Adrenal gland (tissue), 12 donors: ENCODE data around the gene UBE2Q2. TPM values are rescaled to one million over a fixed set of nuclear protein-coding genes. Genes with fewer than 3 reads are reported as not detected.
"Not testable (repeated sequence)": the region's sequence is repeated elsewhere in the genome, so short reads cannot be mapped to it uniquely, and the experiment has no call there.

Source experiments
- DNase-seq, 7 donors: peaks; one replicate each; pipeline ENCODE4 v3.0.0-alpha.2; 2019 to 2020
- H3K27ac ChIP-seq, 5 donors: fragments of 200-600 bp; sonication (generic) in 4 of 5; 1 replicate in 3 of 5; 2 replicates in 2 of 5; pipeline versions ENCODE4 v1.5.1 to v1.8.0; 2016 to 2020; ENCODE audit warnings: mild to moderate bottlenecking in 1 of 5
- H3K27me3 ChIP-seq: fragments of 200-600 bp; 2 replicates; pipeline ENCODE4 v1.8.0; 2021
- H3K36me3 ChIP-seq, 2 donors: fragments of 200-600 bp; replicated peaks in 1 of 2; 1 replicate in 1 of 2; 2 replicates in 1 of 2; pipeline versions ENCODE4 v1.5.1 to v1.8.0; 2018 to 2022
- H3K4me1 ChIP-seq, 2 donors: fragments of 200-600 bp; replicated peaks in 1 of 2; 1 replicate in 1 of 2; 2 replicates in 1 of 2; pipeline versions ENCODE4 v1.5.1 to v1.8.0; 2018 to 2021
- H3K4me3 ChIP-seq, 4 donors: fragments of 200-600 bp; sonication (generic) in 3 of 4; one replicate each; pipeline ENCODE4 v1.5.1; 2016 to 2018
- H3K9me3 ChIP-seq, 3 donors: fragments of 200-600 bp; sonication (generic) in 1 of 3; replicated peaks in 1 of 3; 1 replicate in 2 of 3; 2 replicates in 1 of 3; pipeline versions ENCODE4 v1.5.1 to v1.8.0; 2016 to 2021
- POLR2A ChIP-seq, 2 donors: fragments of 450-650 bp; IDR thresholded peaks; one replicate each; pipeline ENCODE4 v1.6.1; 2017; ENCODE audit warnings: antibody characterized with exemption in 2 of 2, mild to moderate bottlenecking in 2 of 2, moderate library complexity in 1 of 2
- WGBS, 4 donors: extraction: QIAGEN DNeasy Blood & Tissue Kit in 2 of 4; methylation state at CpG; one replicate each; pipeline versions ENCODE4 v1.1.5 to v1.1.7; 2013 to 2017; 5-methylcytosine and 5-hydroxymethylcytosine counted together
- intact Hi-C, 2 donors: fragments of 100-400 bp; cut with DNase I; formaldehyde crosslinking; loops; one replicate each; pipeline versions ENCODE4 v1.14.1 to v1.15.0; 2022 to 2023
- polyA plus RNA-seq, 3 donors: library from polyadenylated mRNA; stranded (reverse); fragments of 200-250 nt in 2 of 3; fragments of 350-450 nt in 1 of 3; fragmentation: Illumina TruSeq in 1 of 3; extraction: RNeasy Lipid Tissue Mini Kit (QIAGEN cat#74804) in 1 of 3; gene quantifications; one replicate each; pipeline ENCODE4 v1.2.3, GENCODE V29; 2013 to 2014
- total RNA-seq, 9 donors: library from RNA; depleted of rRNA in 4 of 9; stranded (reverse); fragments of >200 nt in 4 of 9; fragments of 120-200 nt in 1 of 9; fragmentation: NEBNext Ultra II Directional in 1 of 9; extraction: Animal tissue kit (Norgen Biotek cat#: 25700) in 1 of 9; gene quantifications; one replicate each; pipeline versions ENCODE4 v1.1.0 to v1.2.4, GENCODE V29; 2013 to 2023
- TF ChIP-seq, protein P1 (sequence below), 6 experiments: fragments of 450-650 bp in 4 of 6; fragments of 200-600 bp in 2 of 6; sonication (generic) in 1 of 6; IDR thresholded peaks; 1 replicate in 5 of 6; 2 replicates in 1 of 6; pipeline versions ENCODE4 v1.5.1 to v1.8.0; 2016 to 2021; ENCODE audit warnings: antibody characterized with exemption in 6 of 6, mild to moderate bottlenecking in 2 of 6, moderate library complexity in 1 of 6
- donor health status: healthy with polysubstance abuse.
- donor health status: Bipolar disorder and iron deficiency.
- donor health status: DM: yes; HTN: yes; CAD: no.
- donor health status: DM: no; HTN: no; CAD: no.
- donor health status: DM: no; HTN: no; CAD: no.
- donor health status: DM: yes; HTN: yes; CAD: no.

The UBE2Q2 gene
- total and polyA plus RNA-seq, 12 donors: 18.7 to 76.7 (median 45.2) TPM

- Histone ChIP-seq H3K36me3 (peaks cover 0 to 7% of the 10 kb centered on the region in 2 donors), H3K4me1 (peaks cover 0 to 5% of the 10 kb centered on the region in 2 donors), H3K27me3 (no peaks in the 10 kb centered on the region), H3K4me3 (no peak overlapping the region), H3K27ac (no peak overlapping the region), H3K9me3 (no peaks in the 10 kb centered on the region)
- TF ChIP-seq POLR2A (IDR thresholded peaks at IDR 0.05): no peak
- TF ChIP-seq, protein P1, sequence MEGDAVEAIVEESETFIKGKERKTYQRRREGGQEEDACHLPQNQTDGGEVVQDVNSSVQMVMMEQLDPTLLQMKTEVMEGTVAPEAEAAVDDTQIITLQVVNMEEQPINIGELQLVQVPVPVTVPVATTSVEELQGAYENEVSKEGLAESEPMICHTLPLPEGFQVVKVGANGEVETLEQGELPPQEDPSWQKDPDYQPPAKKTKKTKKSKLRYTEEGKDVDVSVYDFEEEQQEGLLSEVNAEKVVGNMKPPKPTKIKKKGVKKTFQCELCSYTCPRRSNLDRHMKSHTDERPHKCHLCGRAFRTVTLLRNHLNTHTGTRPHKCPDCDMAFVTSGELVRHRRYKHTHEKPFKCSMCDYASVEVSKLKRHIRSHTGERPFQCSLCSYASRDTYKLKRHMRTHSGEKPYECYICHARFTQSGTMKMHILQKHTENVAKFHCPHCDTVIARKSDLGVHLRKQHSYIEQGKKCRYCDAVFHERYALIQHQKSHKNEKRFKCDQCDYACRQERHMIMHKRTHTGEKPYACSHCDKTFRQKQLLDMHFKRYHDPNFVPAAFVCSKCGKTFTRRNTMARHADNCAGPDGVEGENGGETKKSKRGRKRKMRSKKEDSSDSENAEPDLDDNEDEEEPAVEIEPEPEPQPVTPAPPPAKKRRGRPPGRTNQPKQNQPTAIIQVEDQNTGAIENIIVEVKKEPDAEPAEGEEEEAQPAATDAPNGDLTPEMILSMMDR (IDR thresholded peaks at IDR 0.05): no peak
- DNase-seq: no peak
- WGBS, 4 donors: 80 to 85% (median 81%) methylated on average over 4 of the region's 4 CpGs
- intact Hi-C loops: no loop called here
Observed at GRCh38 chr15:75867449-75867848, 24.2 kb downstream of the UBE2Q2 start.

GRCh38 chr15:75868019-75868418 is 24.8 kb downstream of the UBE2Q2 start:
- no peak for DNase-seq
- H3K4me3 ChIP-seq: no peak overlapping the region
- no peaks in the 10 kb centered on the region for H3K9me3 ChIP-seq
- TF ChIP-seq POLR2A (IDR thresholded peaks at IDR 0.05): no peak
- TF ChIP-seq, protein P1 (IDR thresholded peaks at IDR 0.05): no peak
- intact Hi-C loops: no loop called here
- peaks cover 0 to 7% of the 10 kb centered on the region in 2 donors for H3K36me3 ChIP-seq
- no peaks in the 10 kb centered on the region for H3K27me3 ChIP-seq
- 97 to 98% (median 97%) methylated on average over 3 of the region's 3 CpGs for WGBS, 4 donors
- peaks cover 0 to 5% of the 10 kb centered on the region in 2 donors for H3K4me1 ChIP-seq
- H3K27ac ChIP-seq: no peak overlapping the region

DNA sequence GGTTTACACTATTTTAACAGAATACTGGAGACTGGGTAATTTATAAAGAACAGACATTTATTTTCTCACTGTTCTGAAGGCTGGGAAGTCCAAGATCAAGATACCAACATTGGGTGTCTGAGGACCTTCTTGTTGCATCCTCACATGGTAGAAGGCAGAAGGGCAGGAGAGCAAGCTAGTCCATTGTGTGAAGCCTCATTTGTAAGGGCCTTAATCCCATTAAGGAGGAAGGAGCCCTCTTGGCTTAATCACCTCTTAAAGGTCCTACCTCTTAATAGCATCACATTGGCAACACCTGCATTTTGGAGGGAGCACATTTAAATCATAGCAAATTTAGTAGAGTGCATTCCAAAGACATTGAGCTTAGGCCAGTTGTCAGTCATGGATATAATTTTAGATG is 26.2 kb downstream of the UBE2Q2 start:
- no peak for DNase-seq
- H3K9me3 ChIP-seq: no peaks in the 10 kb centered on the region
- intact Hi-C loops: no loop called here
- H3K27me3 ChIP-seq: no peaks in the 10 kb centered on the region
- TF ChIP-seq POLR2A (IDR thresholded peaks at IDR 0.05): no peak
- TF ChIP-seq, protein P1 (IDR thresholded peaks at IDR 0.05): no peak
- H3K4me3 ChIP-seq: no peak overlapping the region
- H3K4me1 ChIP-seq: peaks cover 0 to 4% of the 10 kb centered on the region in 2 donors
- H3K27ac ChIP-seq: no peak overlapping the region
- peaks cover 0 to 19% of the 10 kb centered on the region in 2 donors for H3K36me3 ChIP-seq

DNA sequence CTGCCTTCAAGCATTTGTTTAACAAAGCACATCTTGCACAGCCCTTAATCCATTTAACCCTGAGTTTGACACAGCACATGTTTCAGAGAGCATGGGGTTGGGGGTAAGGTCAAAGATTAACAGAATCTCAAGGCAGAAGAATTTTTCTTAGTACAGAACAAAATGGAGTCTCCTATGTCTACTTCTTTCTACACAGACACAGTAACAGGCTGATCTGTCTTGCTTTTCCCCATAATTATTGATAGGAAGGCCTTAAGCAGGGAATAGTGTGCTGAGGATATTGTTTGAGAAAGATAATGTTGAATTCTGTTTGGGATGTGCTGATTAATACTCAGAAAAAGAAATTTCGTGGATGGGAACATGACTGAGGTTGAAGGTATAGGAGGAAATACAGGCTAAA is 28.3 kb downstream of the UBE2Q2 start:
- H3K27me3 ChIP-seq, H3K27ac ChIP-seq, H3K4me1 ChIP-seq, H3K9me3 ChIP-seq, DNase-seq, intact Hi-C loops, H3K4me3 ChIP-seq: not testable (repeated sequence)
- WGBS, 4 donors: 89 to 98% (median 94%) methylated on average over 1 of the region's 1 CpG
- H3K36me3 ChIP-seq: peaks cover 0 to 26% of the 10 kb centered on the region in 2 donors

- no peaks in the 10 kb centered on the region for H3K4me1 ChIP-seq
- no peak overlapping the region for H3K27ac ChIP-seq
- H3K36me3 ChIP-seq: peaks cover 0 to 26% of the 10 kb centered on the region in 2 donors
- no peaks in the 10 kb centered on the region for H3K27me3 ChIP-seq
- no peak overlapping the region for H3K4me3 ChIP-seq
- TF ChIP-seq, protein P1 (IDR thresholded peaks at IDR 0.05): no peak
- TF ChIP-seq POLR2A (IDR thresholded peaks at IDR 0.05): no peak
- intact Hi-C loops: no loop called here
- 84 to 91% (median 87%) methylated on average over 4 of the region's 4 CpGs for WGBS, 4 donors
- DNase-seq: no peak
- no peaks in the 10 kb centered on the region for H3K9me3 ChIP-seq
Observed at GRCh38 chr15:75872403-75872990, 29.2 kb downstream of the UBE2Q2 start.
